GM18861 (cell line): ENCODE measurements around the gene ATL3.
A peak's percentile ranks its signal among the peaks of the same experiment; 100 is the strongest.
"Not testable (repeated sequence)": the region's sequence is repeated elsewhere in the genome, so short reads cannot be mapped to it uniquely, and the experiment has no call there.

Source experiments
- ATAC-seq: cut with Tn5 transposase; IDR thresholded peaks from one replicate; pipeline ENCODE4 v1.9.1; 2021; ENCODE audit not compliant: unreplicated experiment

ATL3 gene

DNA sequence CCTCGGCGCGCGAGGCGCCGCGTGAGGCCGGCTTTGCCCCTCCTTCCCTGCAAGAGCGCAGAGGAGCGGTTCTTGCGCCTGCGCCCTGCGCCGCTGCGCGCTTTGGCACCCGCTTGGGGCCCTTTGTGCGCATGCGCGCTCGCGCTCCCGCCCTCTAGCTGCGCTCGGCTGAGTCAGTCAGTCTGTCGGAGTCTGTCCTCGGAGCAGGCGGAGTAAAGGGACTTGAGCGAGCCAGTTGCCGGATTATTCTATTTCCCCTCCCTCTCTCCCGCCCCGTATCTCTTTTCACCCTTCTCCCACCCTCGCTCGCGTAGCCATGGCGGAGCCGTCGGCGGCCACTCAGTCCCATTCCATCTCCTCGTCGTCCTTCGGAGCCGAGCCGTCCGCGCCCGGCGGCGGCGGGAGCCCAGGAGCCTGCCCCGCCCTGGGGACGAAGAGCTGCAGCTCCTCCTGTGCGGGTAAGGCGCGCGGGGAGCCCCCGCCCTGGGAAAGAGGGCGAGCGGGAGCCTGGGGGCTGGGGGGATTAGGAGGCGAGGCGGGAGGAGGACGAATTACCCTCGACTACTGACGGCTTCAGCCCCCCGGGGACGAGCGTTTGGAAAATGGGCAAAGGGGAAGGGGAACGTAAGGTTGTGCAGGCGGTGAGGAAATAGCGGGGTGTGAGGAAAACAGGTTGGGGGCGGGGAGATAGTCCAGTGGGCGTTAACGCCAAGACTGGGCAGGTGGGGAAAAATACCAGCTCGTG, 10.3 kb upstream of the ATL3 start, which contains the start of gene RTN3:
Gene RTN3 (plus strand): TSS at position 180 of the 745 bp plus-strand sequence. CDS start 137 bp downstream, at position 317.
- peak; percentile 89 for ATAC-seq

DNA sequence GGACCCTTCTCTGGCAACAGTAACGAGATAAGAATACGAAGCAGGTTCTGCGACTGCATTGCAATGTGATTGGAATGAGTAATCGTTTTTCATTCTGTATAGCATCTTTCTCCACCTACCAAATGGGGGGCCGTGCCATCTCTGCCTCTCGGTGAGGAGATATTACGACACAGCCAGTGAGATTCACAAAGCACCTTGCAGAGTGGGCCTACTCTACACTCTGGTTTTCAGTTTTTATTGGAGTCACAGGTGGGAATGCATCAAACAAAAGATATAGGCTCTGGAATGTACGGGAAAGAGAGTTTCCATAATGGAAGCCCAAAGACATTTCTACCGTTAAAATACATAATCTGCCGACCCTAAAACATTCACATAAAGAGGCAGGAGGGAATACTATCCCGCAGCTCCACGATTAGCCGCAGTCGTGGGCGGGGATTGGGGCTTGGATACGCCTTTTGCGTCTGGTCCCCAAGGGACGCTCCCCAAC, 9.7 kb upstream of the ATL3 start:
- no peak for ATAC-seq

DNA sequence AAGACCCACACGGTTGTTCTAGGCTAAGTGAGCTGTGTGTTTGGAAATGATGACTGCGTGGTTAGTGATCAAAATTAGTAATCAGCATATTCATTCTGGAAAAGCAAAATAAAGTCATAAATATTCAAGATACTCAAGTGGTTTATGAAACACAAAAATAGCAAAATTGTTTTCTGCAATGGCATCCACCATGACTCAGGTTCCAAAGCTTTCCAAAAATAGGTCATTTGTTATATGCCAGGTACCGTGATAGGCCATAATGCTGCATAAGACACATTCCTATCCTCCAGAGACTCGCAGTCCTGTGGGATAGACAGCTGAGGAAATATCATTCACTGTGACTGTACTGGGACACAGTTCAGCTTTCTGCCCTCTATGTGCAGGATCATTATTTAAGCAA, 2.4 kb upstream of the ATL3 start:
- no peak for ATAC-seq

DNA sequence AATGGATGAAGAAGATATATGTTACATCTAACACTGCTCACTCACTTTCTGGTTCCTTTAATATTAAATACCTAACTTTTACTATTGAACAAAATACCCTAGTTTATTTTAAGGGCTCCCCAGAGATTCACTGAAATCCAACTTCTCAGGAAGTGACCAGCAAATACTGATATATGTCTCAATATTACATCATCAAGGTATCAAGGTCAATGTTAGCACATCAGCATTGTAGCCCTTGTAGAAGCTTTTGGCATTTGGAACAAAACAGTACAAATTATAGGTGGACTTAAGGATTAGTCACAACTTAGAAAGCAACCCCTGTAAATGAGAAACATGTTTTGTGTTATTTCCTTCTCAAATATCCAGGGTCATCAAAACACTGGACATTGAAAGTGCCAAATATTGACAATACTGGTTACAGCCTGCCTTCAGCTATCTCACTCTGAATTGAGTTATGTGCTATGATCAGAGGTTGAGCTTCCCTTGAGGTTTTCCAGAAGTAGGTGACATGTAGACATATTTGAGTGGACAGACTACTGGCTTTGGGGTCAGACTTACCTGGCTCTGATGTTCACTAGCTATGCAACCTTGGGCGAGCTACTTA, 1.9 kb upstream of the ATL3 start:
- ATAC-seq: no peak

DNA sequence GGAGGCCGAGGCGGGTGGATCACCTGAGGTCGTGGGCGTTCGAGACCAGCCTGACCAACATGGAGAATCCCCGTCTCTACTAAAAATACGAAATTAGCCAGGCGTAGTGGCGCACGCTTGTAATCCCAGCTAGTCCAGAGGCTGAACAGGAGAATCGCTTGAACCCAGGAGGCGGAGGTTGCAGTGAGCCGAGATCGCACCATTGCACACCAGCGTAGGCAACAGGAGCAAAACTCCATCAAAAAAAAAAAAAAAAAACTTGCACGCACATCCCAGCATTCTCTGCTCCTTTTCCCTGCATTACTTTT, 934 bp upstream of the ATL3 start:
- no peak for ATAC-seq

DNA sequence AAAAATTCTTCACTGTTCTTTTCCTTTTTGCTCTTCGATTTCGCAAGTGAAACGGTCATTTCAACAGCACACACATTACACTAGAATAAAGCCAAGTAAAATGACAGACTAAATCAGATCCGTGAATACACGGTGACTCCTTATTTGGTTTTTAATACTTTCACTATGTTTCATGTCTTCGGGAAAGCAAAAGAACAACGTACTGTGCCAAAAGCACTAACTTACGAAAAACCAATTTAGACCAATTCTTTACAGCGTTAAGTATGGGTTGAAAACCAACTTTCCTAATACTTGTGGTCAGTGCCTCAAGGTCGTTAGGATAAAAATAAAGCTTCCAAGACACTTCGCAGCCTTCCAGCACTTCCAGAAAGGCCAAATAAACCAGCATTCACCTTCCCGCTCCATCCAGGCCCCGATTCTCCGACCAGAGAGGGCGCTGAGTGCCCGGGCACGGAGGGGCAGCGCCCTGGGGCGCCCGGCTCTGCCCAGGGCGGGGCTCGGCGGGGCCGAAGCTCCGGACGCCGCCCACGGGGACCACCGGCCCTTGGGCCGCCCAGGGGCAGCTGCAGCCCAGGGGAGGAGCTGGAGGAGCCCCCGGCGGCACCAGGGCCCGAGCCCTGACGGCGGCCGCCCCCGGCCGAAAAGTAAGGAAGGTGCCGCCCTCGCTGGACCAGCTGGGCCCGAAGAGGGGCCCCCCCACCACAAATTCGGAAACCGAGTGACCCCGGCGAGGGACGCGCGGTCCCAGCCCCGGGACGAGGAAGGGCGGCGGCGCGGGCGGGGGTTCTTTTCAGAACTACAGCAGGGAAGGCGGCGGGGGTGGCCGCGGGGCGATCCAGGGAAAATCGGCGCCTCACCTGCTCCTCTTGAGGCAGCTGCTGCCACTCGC, 499 bp downstream of the ATL3 start:
- peak; percentile 31 for ATAC-seq

- ATAC-seq: no peak
These were observed 1.1 kb downstream of the ATL3 start for GRCh38 chr11:63670096-63670432.

- no peak for ATAC-seq
These were observed 3.0 kb downstream of the ATL3 start for GRCh38 chr11:63667995-63668795.

GRCh38 chr11:63666874-63667273, 4.3 kb downstream of the ATL3 start:
- ATAC-seq: no peak

- ATAC-seq: no peak
These were observed 7.4 kb downstream of the ATL3 start for GRCh38 chr11:63663809-63664208.

DNA sequence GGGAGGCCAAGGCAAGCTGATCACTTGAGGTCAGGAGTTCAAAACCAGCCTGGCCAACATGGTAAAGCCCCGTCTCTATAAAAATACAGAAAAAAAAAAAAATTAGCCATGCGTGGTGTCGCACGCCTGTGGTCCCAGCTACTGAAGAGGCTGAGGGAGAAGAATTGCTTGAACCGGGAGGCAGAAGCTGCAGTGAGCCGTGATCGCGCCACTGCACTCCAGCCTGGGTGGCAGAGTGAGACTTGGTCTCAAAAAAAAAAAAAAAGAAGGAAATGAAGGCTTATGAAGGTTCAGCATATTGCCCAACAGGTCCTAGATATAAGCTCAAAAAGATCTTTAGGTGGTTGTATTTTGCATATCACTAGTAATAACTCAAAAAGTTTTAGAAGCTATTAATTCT, 10.2 kb downstream of the ATL3 start:
- ATAC-seq: no peak

- no peak for ATAC-seq
These were observed 18.5 kb downstream of the ATL3 start for GRCh38 chr11:63652671-63653070.

DNA sequence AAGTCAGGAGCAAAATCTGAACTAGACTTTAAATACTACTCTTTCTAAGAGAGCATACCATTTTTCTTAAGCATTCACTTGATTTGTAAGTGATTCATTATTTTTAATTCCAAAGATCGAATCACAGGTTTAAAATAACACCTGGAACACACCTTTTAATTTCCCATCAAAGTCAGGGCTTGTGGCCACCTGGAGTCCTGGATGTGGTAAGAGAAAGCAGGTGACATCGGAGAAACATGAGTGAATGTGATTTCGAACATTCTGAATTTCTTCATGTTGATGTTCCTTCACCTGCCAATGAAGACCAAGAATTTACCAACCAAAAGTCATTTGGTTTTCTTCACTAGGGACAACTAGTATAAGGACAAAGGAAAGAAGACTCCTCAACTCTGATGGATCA, 28.0 kb downstream of the ATL3 start:
- no peak for ATAC-seq

DNA sequence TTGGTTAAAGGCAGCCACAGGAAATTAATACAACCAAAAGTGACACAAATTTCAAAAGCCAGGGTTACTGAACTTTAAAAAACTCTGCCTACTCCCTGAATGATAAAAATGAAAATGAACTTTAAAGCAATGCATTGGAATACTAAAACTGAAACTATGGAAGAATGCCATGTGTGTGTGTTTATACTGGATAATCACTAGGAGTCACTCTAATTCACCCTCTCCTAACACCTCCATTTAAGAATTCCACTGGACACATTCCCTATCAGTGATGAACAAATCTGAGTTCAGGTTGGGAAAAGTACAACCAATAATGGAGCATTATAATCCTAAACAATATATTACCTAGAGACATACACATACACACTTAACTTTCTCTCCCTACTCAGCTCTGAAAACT, 29.4 kb downstream of the ATL3 start:
- no peak for ATAC-seq

GRCh38 chr11:63639199-63639832, 31.9 kb downstream of the ATL3 start:
- ATAC-seq: no peak

- not testable (repeated sequence) for ATAC-seq
These were observed 32.7 kb downstream of the ATL3 start for GRCh38 chr11:63638436-63638835.

- ATAC-seq: no peak
These were observed 35.3 kb downstream of the ATL3 start for GRCh38 chr11:63635762-63636465.

DNA sequence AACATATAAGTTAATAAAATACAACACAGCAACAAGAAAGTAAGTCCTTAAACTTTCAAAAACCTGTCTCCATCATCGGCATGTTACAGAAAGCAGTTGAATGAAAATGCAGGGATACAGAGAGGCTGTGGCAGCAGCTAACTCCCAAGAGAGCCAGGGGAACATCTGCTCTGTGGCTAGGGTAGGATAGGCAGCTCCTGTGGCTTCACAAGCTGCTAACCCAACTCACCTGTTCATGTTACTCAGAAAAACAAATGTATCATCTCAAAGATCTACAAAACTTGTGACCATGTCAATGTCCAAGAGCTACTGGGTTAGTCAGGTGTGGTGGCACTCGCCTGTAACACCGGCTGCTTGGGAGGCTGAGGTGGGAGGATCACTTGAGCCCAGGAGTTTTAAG, 41.8 kb downstream of the ATL3 start:
- ATAC-seq: no peak

DNA sequence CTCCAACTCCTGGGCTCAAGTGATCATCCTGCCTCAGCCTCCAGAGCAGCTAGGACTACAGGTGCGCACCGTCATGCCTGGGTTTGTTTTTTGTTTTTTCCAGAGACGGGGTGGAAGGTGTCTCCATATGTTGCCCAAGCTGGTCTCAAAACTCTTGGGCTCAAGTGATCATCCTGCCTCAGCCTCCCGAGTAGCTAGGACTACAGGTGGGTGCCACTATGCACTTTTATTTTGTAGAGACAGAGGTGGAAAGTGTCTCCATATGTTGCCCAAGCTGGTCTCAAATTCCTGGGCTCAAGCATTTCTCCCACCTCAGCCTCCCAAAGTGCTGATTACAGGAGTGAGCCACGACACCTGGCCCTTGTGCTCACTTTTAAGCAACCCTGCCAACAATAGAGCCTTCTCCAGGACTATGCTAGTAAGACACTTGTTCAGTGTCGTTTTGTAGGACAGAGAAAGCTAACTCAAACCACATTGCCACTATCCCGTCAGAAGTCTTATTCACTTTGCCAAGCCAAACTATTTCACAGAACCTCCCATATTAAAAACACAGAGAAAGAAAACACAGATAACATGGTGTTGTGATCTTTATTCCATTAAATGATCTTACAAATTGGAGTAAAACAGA, 47.5 kb downstream of the ATL3 start:
- ATAC-seq: no peak

DNA sequence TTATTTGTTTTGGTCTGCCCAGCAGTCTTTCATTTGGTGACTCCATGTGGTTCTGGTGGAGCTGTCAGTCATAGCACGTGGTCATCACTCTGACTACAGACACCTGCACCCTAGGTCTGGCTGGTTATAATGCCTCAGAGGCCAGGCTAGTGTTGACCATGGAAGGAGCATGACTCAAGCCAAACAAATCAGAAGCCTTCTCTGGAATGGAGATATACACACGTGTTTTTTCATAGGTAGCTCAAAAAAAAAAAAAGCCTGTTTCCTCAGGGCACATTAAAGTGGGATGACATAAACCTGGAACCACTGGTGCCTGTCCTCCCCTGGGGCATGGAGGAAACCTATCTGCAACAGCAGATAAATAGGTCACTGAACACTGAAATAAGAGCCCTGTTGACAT, 48.9 kb downstream of the ATL3 start:
- ATAC-seq: no peak
